ENCODE data around the gene IRAG1.

DNA sequence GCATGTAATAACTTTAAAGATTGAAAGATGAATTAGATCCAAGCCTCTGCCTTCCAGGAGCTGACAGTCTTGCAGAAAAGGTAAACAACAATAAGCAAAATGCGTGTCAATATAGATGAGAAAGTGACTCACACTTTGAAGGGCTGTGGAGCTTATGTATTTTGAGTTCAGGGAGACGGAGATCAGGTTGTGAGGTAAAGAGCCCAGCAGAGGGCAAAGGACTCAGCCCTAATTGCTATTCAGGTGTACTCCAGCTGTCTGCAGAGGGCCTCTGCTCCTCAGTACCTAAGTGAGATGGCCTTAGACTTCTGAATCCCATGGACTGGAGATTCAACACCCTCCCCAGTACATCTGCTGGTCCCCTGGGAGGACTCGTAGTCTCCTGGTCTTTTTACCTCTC is 34.6 kb upstream of the IRAG1 start:
- TF ChIP-seq, protein P1, sequence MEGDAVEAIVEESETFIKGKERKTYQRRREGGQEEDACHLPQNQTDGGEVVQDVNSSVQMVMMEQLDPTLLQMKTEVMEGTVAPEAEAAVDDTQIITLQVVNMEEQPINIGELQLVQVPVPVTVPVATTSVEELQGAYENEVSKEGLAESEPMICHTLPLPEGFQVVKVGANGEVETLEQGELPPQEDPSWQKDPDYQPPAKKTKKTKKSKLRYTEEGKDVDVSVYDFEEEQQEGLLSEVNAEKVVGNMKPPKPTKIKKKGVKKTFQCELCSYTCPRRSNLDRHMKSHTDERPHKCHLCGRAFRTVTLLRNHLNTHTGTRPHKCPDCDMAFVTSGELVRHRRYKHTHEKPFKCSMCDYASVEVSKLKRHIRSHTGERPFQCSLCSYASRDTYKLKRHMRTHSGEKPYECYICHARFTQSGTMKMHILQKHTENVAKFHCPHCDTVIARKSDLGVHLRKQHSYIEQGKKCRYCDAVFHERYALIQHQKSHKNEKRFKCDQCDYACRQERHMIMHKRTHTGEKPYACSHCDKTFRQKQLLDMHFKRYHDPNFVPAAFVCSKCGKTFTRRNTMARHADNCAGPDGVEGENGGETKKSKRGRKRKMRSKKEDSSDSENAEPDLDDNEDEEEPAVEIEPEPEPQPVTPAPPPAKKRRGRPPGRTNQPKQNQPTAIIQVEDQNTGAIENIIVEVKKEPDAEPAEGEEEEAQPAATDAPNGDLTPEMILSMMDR (IDR thresholded peaks at IDR 0.05), result no peak
- TF ChIP-seq POLR2A (IDR thresholded peaks at IDR 0.05), result no peak

Measured in uterus (tissue), 2 donors.